Activated T-helper 1 cell treated with Interleukin-2 at 50 U/mL for 16 hours (primary cell): Measurements from ENCODE around the gene CAMK2G.
"Not testable (repeated sequence)": the region's sequence is repeated elsewhere in the genome, so short reads cannot be mapped to it uniquely, and the experiment has no call there.

Experiments
- DNase-seq: peaks from one replicate; pipeline ENCODE4 v3.0.0-alpha.2; 2020; ENCODE audit warnings: low read depth

The CAMK2G gene

DNA sequence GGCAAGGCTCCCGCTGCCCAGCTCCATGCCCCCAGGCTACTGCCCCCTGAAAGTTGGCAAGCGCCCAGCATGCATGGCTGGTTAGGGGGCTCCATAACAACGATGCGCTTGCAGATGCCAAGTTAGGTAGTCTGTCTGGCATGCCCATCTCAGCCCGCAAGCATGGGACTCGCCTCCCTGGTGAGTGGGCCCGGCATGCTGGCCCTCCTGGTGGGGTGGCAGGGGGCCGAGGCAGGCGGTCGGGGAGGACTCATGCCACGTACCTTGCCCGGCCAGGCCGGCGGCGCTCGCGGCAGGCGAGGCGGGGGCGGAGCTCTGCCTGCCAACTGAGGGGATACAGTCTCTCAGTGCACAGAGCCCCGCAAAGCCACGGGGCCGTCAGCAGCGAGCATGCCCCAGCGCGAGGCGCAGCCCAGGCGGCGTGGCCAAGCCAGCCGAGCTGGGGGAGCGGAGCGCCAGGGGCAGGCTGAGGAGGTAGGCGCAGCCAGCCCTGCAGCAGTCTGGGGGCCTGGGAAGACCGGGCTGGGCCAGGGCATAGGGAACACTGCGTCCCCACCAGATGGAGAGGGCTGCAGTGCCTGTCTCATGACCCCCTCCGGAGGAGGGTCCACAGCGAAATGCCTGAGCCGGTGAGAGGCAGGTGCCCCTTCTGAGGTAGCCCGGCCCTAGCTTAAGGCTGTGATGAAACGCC lies 34.9 kb downstream of the CAMK2G start:
- DNase-seq = no peak

DNA sequence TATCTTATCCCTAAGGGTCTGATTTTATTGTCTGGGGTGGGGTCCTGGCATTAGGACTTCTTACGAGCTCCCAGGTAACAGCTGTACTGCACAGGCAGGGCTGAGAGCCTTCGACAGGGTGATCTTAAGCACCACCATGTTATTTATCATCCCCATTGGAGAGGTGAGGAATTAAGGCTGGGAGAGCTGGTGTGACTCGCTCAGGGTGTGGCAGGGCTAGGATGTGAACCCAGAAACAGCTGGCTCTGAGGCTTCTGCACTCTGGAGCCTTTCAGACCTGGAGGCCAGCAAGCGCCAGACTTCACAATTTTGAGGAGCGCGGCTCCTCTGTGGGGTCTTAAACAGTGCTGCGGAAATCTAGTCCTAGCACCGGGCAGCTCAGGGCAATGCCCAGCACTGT lies 35.5 kb downstream of the CAMK2G start:
- DNase-seq = no peak

DNA sequence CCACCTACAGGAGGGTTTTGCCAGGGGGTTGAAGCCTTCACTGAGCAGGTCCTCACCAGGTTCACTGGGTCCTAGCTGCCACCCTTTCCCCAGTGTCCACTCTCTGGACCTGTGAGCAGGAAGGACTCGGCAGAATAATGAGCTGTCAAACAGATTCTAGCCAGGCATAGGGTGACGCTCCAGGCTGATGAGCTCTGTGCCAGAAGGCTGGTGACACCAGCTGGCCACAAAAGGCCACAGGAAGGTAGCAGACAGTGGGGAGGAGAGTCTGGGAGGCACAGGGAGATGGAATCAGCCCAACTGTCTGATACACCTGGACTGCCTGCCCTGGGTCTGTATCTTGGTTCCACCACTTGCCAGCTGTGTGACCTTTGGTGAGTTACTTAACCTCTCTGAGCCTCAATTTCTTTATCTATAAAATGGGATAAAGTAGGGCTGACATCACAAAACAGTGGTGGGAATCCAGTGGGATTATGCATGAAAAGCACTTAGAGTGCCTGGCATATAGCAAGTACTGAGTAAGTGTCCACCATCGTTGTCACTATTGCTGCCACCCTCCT lies 36.3 kb downstream of the CAMK2G start:
- DNase-seq = no peak

DNA sequence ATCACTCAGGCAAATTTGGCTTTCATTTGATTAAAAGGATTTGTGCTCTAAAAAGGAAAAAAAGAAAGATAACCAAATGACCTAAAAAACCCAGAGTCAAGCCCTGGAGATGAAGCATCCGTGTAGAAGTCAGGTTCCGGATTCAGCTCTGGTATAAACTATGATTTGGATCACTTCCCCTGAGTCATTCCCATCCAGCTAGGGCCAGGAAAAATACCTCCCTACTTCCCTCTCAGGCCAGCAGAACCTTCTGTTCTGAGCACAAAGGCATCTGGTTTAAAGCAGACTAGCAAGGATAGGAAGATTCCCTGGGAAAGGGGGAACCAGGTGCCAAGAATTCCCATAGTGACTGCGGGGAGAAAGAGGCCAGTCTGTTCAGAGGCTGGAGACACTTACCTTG lies 37.3 kb downstream of the CAMK2G start:
- no peak for DNase-seq

DNA sequence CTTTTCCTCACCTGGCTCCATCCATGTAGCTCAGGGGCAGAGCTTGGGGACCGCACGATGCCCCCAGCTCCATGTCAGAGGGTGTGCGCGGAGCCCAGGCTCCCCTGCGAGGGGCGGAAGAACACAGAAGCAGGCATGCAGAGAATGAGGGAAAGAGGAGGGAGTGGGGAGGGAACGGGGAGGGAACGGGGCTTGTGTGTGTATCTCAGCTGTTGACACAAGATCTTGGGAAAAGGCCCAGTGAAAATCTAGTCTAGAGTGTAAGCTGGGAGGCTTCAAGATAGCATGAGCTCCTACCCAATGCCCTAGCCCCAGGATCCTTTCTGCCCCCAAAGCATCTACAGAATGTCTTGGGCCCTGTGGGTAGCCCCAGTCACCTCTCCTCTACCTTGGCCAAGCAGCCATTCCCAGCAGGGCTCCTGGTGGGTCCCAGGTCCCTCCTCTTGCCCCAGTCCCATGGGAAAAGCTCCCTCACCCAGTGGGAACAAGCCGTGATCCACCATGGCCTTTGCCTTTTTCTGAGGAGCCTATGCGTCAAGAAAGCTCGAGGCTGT lies 37.9 kb downstream of the CAMK2G start:
- no peak for DNase-seq

DNA sequence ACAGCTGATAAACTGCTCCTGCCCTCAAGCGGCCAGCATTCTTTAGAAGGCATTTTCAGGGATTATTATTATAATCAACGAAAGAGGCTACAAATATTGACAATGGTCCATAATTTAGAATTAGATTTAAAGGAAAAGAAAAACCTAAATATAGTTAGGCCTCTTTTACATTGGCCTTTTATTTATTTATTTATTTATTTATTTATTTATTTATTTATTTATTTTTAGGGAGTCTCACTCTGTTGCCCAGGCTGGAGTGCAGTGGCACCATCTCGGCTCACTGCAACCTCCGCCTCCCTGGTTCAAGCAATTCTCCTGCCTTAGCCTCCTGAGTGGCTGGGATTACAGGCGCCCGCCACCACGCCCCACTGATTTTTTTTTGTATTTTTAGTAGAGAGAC lies 45.3 kb downstream of the CAMK2G start:
- not testable (repeated sequence) for DNase-seq

DNA sequence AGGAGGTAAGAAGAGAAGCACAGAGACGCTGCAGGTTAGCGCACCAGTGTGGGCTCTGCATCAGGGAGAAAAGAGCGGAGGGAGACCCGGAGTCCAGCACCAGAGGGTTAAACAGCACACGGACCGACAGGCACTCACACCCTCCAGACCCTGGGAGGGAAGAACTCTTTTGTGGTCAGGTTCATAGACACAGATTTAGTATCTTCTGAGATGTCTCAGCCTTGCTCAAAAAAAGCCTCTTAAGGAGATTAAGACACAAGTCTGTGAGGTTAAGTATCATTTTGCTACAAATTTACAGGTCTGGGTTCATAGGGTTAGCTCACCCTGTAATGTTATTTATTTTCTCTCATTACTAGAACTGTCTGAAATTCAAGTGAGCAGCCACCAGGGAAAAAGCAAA lies 46.2 kb downstream of the CAMK2G start:
- DNase-seq = no peak

DNA sequence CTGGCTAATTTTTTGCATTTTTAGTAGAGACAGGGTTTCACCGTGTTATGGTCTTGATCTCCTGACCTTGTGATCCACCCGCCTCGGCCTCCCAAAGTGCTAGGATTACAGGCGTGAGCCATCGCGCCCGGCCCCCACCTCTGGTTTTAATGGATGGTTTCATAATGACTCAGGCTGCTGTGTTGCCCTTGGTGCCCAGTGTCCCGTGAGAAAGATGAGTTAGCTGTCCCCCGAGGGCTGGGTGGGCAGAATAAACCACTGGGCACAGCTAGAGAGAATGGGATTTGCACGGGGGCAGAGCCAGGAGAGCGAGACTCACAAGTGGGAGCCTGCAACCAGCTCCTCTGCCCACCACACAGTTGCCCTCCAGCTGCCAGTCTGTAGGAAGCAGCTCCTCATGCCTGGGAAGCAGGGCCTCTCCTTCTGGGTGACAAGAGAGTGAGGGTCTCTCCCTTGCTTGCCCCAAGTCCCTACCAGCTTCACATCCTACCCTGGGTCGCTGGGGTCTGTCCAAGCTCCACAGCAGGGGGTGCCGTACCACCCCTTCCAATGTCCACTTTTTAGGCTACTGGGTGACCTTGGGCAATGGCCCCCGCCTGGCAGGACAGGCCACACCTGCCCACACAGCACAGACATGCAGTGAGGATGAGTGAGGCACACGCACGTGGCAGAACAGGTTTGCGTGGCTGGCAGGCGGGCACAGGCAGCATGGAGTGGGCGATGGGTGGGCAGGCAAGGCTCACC lies 46.8 kb downstream of the CAMK2G start:
- DNase-seq = no peak

DNA sequence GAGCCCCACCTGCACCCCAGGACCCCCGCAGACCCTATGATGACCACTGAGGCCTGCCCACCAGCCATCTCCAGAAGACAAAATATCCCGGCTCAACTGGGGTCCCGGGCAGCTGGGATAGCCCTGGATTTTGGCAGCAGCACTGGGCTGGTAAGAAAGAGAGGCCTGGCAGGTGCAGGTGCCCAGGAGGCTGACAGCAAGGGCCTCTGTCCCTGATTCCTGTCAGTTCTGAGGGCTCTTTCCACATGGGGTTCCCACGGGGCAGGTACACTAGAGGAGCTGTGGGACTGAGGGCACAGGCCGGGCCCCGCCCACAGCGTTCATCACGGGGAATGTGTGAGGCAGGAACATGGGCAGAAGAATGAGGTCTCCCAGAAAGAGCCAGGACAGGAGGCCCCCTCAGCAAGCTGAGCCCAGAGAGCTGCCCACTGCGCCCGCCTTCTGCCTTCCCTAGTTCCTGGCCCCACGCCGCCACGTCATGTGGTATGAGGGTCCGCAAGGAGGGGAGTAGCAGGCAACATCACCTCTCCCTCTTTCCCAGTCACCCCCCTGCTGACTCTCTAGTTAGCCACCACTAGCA lies 50.1 kb downstream of the CAMK2G start:
- DNase-seq = no peak

DNA sequence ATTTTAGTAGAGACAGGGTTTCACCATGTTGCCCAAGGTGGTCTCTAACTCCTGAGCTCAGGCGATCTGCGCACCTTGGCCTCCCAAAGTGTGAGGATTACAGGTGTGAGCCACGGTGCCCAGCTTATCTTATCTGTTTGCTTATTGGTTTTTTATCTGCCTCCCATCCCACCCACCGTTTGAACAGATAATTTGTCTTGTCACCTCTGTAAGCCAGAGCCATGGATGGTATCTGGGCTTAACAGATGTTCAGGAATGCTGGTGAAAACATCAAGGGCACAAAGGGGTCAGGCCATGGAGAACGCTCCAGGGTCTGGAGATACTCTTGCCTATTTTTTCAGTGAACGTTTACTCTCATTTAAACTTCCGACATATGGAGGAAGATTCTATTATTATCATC lies 51.0 kb downstream of the CAMK2G start:
- no peak for DNase-seq

DNA sequence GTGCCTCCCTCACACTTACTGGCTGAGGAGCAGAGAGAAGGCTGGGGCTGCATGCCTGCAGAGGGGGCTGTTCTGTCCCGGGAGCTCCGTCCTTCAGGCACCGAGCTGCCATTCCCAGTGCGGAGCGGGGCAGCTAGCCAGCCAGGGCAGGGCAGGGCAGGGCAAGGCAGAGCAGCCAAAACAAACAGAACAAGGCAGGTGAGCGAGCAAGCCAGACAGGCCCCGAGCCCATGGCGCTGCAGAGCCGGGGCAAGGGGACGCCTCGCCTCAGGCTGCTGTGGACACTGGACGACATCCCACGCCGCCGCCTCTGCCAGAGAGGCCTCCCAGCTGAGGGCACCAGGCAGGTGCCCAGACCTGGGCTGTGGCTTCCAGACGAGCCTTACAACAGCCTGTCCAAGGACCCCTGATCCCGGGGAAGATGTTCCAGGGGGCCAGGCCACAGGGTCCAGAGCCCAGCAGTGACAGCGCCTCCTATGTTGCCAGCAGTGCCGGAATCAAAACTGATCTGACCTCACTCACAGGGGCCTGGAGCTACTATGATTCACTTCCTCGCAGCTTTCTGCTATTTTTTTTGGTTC lies 54.8 kb downstream of the CAMK2G start:
- no peak for DNase-seq

DNA sequence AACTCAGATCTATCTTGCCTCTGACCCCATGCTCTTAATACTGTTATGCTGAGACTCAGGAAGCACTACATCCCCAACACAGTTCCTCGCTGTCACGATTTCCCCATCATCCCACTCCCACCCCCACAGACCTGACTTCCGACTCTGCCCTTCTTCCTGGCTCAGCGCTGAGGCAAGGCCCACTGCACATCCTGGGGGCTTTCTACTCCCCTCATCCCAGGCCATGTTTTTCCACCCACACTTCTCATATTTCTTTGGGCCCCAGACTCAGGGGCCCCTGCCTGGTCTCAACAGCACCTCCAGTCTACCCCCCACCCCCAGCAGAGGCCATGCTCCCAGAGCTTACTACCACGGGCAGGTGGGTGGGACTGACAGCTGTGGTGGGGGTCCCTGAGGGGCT lies 55.3 kb downstream of the CAMK2G start:
- DNase-seq = no peak

DNA sequence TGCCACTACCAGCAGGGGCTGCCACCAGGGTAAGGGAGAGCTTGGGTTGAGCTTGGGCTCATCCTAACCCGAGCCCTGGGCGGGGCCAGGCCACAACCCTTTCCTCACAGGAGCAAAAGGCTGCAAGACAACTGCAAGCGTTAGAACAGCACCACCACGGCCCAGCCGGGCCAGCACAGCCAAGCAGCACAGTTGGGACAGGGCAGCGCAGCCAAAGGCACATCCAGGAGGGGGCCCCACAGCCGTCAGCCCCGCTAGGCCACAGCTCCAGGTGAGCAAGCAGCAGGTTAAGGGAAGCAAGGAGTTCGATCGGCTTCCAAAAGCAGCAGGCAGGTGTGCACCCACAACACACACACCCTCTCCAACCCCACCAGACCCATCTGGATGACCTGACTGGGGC lies 56.0 kb downstream of the CAMK2G start:
- DNase-seq = no peak

DNA sequence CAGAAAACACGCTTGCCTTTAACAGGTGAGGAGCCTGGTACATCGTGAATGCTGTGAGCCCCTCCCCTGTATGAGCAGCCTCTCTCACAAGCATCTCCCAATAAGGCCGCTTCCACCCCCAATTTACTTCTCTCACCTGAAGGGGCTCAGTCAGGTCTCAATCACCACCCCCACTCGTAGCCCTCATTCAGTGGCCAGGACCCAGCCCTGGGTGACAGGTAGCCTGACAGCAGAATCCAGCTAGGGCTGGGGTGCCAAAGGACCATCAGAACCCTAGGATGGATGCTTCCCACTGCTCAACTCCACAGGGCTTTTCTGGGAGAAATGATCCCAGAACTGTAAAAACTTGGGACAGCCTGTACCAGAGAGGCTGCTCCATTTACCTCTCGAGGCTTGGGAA lies 56.5 kb downstream of the CAMK2G start:
- DNase-seq = no peak

DNA sequence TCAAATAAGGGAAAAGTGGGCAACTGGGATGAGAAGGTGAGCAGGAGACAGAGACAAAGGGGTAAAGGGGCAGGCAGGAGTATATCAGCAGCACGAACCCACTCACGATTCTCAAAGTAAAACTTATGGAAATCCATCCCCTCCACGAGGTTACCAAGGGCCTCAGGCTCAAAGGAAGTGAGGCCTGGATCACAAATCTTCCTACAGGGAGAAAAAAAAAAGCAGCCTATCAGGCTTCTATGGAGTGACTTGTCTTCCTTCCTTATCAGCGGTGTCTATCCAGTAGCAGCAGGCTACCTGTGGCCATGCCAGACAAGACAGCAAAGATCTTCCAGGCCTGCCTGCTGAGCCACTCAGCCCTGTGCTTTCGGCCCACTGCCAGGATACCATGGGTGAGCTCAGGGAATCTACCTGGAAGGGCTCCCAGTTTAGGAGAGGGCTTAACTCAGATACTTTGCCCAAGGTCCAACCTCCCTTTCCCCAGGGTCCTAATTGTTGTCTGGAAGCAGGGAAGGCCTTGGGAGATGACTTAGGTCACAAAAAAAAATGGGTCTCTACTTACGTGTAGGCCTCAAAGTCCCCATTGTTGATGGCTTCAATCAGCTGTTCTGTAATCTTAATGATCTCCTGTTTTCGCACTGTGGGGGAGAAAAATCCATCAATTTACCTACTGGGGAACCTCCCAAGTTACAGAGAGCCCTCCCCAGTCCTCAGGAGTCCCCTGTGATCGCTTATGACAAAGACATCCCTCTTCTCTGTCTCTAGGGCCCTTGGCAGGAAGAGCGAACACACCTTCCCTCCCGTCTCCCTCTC lies 57.2 kb downstream of the CAMK2G start:
- DNase-seq = no peak

DNA sequence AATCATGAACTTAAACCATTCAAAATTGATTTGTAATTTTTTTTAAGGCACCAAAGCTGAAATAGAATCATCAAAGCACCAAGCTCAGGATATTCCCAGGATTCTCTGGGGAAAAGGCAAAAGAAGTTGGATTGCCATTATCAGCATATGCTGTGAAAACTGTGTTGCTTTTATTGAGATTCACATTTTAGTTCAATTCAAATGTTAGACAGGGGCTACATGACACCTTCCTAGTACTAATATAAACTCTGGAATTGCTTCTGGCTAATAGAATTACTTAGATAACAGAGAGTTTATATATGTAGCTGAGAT lies 58.7 kb downstream of the CAMK2G start:
- no peak for DNase-seq

DNA sequence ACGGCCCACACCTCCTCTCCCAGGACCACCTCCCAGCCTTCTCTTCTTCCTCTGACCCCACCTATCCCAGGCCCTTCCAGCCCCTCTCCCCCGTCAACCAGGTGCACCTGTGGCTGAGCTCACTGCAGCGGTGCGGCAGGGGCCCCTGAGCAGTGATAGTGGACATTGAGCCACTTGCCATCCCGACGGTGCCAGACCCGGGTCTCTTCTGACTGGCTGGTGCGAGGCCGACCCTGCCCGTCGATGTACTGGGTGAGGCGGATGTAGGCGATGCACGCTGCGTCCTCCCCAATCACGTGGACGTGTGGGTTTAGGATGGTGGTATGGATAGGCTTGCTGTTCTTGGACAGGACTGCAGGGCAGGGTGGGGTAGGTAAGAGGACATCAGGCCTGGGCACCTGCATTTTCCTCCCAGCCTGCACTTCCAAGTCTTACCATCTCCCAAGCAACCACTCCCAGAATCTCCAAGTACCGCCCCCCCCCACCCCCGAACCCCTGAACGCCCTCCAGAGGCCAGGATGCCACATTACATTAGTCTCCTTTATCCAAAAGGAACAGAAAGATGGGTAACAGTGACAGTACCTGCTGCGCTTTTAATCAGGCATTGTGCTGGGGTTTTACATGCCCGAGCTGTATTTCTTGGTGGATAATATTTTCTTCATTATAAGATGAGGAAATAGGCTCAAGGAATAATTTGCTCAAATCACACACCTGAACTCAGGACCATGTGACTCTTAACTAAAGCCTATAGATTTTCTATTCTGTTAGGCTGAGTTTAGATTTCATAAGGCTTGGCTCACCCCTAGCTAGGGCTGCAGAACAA lies 59.2 kb downstream of the CAMK2G start:
- no peak for DNase-seq

DNA sequence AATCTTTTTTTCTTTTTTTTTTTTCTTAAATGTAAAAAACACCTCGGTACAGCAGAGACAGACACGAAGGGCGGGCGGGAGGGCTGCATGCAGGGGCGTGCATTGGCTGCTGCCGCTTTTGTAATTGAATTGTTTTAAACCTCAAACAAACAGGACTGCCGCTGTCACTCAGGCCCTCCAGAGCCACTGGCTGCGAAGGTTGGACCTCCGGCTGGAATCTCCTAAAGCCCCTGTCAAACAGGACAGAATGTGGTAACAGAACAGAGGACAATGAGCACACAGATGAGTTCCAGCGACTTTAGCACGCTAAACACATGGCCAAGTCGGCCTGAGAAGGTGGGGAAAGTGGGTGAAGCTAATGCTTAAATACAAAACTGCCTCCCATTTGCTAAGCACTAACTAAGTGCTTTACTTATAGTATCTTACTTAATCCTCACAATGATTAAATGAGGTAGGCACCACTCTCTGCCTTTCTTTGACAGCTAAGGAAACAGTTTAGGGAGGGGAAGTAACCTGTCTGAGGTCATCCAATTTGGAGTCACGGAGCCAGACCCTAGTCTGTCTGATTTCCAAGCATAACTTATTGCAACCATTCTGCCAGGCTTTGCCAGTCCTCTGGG lies 60.0 kb downstream of the CAMK2G start:
- DNase-seq = no peak

DNA sequence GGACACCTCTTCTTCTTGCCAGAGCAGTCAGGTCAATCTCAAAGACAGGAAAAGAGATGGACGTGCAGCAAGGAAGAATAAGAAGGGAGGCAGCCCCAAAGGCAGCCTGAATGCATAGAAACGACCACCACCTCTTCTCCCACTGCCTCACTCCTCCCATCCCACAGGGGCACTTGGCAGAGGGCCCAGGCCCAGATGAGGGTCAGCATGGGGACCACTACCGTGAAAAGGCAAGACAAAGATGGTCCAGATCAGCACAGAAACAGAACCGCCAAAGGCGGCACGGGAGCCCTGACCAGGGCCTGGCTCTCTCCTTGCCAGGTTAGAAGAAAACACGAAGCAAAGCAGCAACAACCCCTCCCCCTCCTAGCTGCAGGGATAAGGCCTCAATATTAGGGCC lies 61.0 kb downstream of the CAMK2G start:
- DNase-seq = no peak

DNA sequence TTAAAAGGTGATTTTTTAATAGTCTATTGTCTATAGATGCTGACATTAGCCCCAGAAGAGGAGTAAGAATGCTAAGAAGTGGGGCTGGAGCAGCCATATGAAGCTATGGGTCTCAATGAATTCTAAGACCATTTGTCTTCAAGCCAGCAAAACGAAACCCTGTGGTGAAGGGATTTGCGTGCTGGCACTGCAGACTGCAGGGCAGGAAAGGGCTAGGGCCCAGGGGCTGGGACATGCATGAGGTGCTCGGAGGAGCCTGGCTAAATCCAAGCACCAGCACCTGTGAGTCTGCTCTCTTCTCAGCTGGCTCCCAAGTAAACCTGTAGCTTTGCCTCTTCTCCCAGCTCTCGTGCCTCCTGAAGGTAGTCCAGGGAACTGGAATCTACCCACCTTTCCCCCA lies 61.7 kb downstream of the CAMK2G start:
- no peak for DNase-seq
